Measurements from ENCODE around the gene ELN. TPM values are rescaled to one million over a fixed set of nuclear protein-coding genes. Genes with fewer than 3 reads are reported as not detected.
"Not testable (repeated sequence)": the region's sequence is repeated elsewhere in the genome, so short reads cannot be mapped to it uniquely, and the experiment has no call there.

Gene ELN
- total and polyA plus RNA-seq, 2 donors (not counting 1 experiment from before 2014, with no cell fraction given): 2.1 to 11.0 TPM

- TF ChIP-seq EZH2 (IDR thresholded peaks at IDR 0.05; ENCODE audit: low read length, missing control alignments): no peak
- H2AFZ ChIP-seq (ENCODE audit: low read length): no peak overlapping the region
- no peak overlapping the region for H3K9ac ChIP-seq (ENCODE audit: insufficient read depth, low read length)
- no peaks in the 10 kb centered on the region for H3K36me3 ChIP-seq (ENCODE audit: control insufficient read depth, insufficient read depth, low read length)
- H3K4me1 ChIP-seq (ENCODE audit: control insufficient read depth, extremely low read depth, insufficient read depth, low read length): no peaks in the 10 kb centered on the region
- no peak overlapping the region for H3K27ac ChIP-seq (ENCODE audit: insufficient read depth, low read length)
- H3K9me3 ChIP-seq (ENCODE audit: control insufficient read depth, insufficient read depth, low read depth, low read length): no peaks in the 10 kb centered on the region
- no peaks in the 10 kb centered on the region for H4K20me1 ChIP-seq (ENCODE audit: control insufficient read depth, extremely low read depth, insufficient read depth, low read length)
- DNase-seq (ENCODE audit: low read depth in 2 of 2): no peak
- peaks cover 9% of the 10 kb centered on the region for H3K27me3 ChIP-seq (ENCODE audit: control insufficient read depth, insufficient read depth, low read length)
- H3K79me2 ChIP-seq (ENCODE audit: control insufficient read depth, insufficient read depth, low read length): no peaks in the 10 kb centered on the region
- H3K4me2 ChIP-seq (ENCODE audit: extremely low read depth, insufficient read depth, low read length): no peak overlapping the region
- no peak overlapping the region for H3K4me3 ChIP-seq (replicated peaks in 1 of 4; ENCODE audit: control extremely low read depth in 1 of 4, insufficient read depth in 1 of 4, low read depth in 3 of 4, low read length in 4 of 4)
These were observed 18.3 kb upstream of the ELN start for GRCh38 chr7:74009719-74010118.

DNA sequence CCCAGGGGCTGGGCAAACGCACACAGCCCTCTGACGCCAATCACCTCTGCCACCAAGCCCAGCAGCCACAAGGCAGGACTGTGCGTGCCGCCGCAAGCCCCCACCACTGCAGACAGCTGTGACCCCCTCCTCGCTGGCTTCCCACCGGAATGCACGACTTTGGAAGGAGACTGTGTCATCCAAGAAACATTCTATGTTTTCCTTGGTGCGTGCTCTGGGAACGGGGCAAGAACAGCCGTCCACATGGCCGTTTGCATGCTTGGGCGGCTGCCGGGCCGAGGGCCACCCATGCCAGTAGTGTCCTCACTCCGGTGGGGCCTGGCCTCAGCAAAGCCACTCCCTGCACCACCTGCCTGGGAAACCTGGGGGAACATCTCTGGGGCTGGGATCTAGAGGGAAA, 17.6 kb upstream of the ELN start:
- no peaks in the 10 kb centered on the region for H3K36me3 ChIP-seq (ENCODE audit: control insufficient read depth, insufficient read depth, low read length)
- H3K4me2 ChIP-seq (ENCODE audit: extremely low read depth, insufficient read depth, low read length): no peak overlapping the region
- TF ChIP-seq, protein P1, sequence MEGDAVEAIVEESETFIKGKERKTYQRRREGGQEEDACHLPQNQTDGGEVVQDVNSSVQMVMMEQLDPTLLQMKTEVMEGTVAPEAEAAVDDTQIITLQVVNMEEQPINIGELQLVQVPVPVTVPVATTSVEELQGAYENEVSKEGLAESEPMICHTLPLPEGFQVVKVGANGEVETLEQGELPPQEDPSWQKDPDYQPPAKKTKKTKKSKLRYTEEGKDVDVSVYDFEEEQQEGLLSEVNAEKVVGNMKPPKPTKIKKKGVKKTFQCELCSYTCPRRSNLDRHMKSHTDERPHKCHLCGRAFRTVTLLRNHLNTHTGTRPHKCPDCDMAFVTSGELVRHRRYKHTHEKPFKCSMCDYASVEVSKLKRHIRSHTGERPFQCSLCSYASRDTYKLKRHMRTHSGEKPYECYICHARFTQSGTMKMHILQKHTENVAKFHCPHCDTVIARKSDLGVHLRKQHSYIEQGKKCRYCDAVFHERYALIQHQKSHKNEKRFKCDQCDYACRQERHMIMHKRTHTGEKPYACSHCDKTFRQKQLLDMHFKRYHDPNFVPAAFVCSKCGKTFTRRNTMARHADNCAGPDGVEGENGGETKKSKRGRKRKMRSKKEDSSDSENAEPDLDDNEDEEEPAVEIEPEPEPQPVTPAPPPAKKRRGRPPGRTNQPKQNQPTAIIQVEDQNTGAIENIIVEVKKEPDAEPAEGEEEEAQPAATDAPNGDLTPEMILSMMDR (conservative IDR thresholded peaks at IDR 0.05 in 1 of 2, IDR thresholded peaks at IDR 0.05 in 1 of 2; ENCODE audit: low read depth in 1 of 2, low read length in 2 of 2): no peak
- no peak for TF ChIP-seq EZH2 (IDR thresholded peaks at IDR 0.05; ENCODE audit: low read length, missing control alignments)
- no peaks in the 10 kb centered on the region for H3K9me3 ChIP-seq (ENCODE audit: control insufficient read depth, insufficient read depth, low read depth, low read length)
- H3K9ac ChIP-seq (ENCODE audit: insufficient read depth, low read length): no peak overlapping the region
- no peak overlapping the region for H3K27ac ChIP-seq (ENCODE audit: insufficient read depth, low read length)
- H2AFZ ChIP-seq (ENCODE audit: low read length): no peak overlapping the region
- peak in 1 of 2 donors; percentile 72 for DNase-seq (ENCODE audit: low read depth in 2 of 2)
- no peaks in the 10 kb centered on the region for H3K79me2 ChIP-seq (ENCODE audit: control insufficient read depth, insufficient read depth, low read length)
- H3K27me3 ChIP-seq (ENCODE audit: control insufficient read depth, insufficient read depth, low read length): peaks cover 9% of the 10 kb centered on the region
- H3K4me3 ChIP-seq (replicated peaks in 1 of 4; ENCODE audit: control extremely low read depth in 1 of 4, insufficient read depth in 1 of 4, low read depth in 3 of 4, low read length in 4 of 4): no peak overlapping the region
- no peaks in the 10 kb centered on the region for H4K20me1 ChIP-seq (ENCODE audit: control insufficient read depth, extremely low read depth, insufficient read depth, low read length)
- no peaks in the 10 kb centered on the region for H3K4me1 ChIP-seq (ENCODE audit: control insufficient read depth, extremely low read depth, insufficient read depth, low read length)

DNA sequence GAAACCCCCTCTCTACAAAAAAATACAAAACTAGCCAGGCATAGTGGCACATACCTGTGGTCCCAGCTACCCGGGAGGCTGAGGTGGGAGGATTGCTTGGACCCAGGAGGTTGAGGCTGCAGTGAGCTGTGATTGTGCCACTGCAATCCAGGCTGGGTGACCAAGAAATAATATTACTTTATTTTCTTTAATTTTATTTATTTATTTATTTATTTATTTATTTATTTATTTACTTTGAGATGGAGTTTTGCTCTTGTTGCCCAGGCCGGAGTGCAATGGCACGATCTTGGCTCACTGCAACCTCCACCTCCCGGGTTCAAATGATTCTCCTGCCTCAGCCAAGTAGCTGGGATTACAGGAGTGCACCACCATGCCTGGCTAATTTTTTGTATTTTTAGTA, 16.6 kb upstream of the ELN start:
- not testable (repeated sequence) for H3K36me3 ChIP-seq (ENCODE audit: control insufficient read depth, insufficient read depth, low read length); H3K4me2 ChIP-seq (ENCODE audit: extremely low read depth, insufficient read depth, low read length); DNase-seq (ENCODE audit: low read depth in 2 of 2); H3K79me2 ChIP-seq (ENCODE audit: control insufficient read depth, insufficient read depth, low read length); H3K27ac ChIP-seq (ENCODE audit: insufficient read depth, low read length); H3K4me1 ChIP-seq (ENCODE audit: control insufficient read depth, extremely low read depth, insufficient read depth, low read length); H4K20me1 ChIP-seq (ENCODE audit: control insufficient read depth, extremely low read depth, insufficient read depth, low read length); H3K4me3 ChIP-seq (replicated peaks in 1 of 4; ENCODE audit: control extremely low read depth in 1 of 4, insufficient read depth in 1 of 4, low read depth in 3 of 4, low read length in 4 of 4); H2AFZ ChIP-seq (ENCODE audit: low read length); H3K9ac ChIP-seq (ENCODE audit: insufficient read depth, low read length); H3K27me3 ChIP-seq (ENCODE audit: control insufficient read depth, insufficient read depth, low read length); H3K9me3 ChIP-seq (ENCODE audit: control insufficient read depth, insufficient read depth, low read depth, low read length)

DNA sequence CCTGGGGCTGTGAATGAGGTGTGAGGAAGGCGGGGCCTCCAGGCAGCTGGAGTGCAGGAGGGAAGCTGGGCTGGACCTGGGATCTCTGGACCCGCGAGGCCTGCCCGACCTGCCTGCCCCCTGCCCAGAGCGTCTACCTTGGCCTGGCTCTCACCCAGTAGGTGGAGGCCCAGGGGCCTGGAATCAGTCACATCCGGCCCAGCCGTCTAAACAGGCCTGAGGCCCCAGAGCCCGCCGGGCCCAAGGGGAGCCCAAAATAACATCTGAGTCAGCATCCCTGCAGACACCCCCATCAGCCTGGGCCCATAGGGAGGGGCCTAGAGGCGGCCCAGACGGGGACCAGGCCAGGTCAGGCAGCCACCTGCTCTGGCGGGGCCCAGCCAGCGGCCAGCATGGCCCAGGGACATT, 15.1 kb upstream of the ELN start:
- Histone ChIP-seq H3K27me3 (ENCODE audit: control insufficient read depth, insufficient read depth, low read length) (peaks cover 7% of the 10 kb centered on the region), H3K27ac (ENCODE audit: insufficient read depth, low read length) (no peak overlapping the region), H4K20me1 (ENCODE audit: control insufficient read depth, extremely low read depth, insufficient read depth, low read length) (no peaks in the 10 kb centered on the region), H3K4me3 (replicated peaks in 1 of 4; ENCODE audit: control extremely low read depth in 1 of 4, insufficient read depth in 1 of 4, low read depth in 3 of 4, low read length in 4 of 4) (no peak overlapping the region), H3K4me1 (ENCODE audit: control insufficient read depth, extremely low read depth, insufficient read depth, low read length) (no peaks in the 10 kb centered on the region), H3K36me3 (ENCODE audit: control insufficient read depth, insufficient read depth, low read length) (no peaks in the 10 kb centered on the region), H3K4me2 (ENCODE audit: extremely low read depth, insufficient read depth, low read length) (no peak overlapping the region), H3K9ac (ENCODE audit: insufficient read depth, low read length) (no peak overlapping the region), H3K9me3 (ENCODE audit: control insufficient read depth, insufficient read depth, low read depth, low read length) (no peaks in the 10 kb centered on the region), H3K79me2 (ENCODE audit: control insufficient read depth, insufficient read depth, low read length) (no peaks in the 10 kb centered on the region), H2AFZ (ENCODE audit: low read length) (no peak overlapping the region)
- TF ChIP-seq EZH2 (IDR thresholded peaks at IDR 0.05; ENCODE audit: low read length, missing control alignments): no peak
- TF ChIP-seq, protein P1 (conservative IDR thresholded peaks at IDR 0.05 in 1 of 2, IDR thresholded peaks at IDR 0.05 in 1 of 2; ENCODE audit: low read depth in 1 of 2, low read length in 2 of 2): no peak
- peak in 1 of 2 donors; percentile 60 for DNase-seq (ENCODE audit: low read depth in 2 of 2)

All from fibroblast of lung (primary cell).